Pulmonary artery endothelial cell (primary cell): ENCODE data around the gene EFNA2. TPM values are rescaled to one million over a fixed set of nuclear protein-coding genes. Genes with fewer than 3 reads are reported as not detected.
"Not testable (repeated sequence)": the region's sequence is repeated elsewhere in the genome, so short reads cannot be mapped to it uniquely, and the experiment has no call there.

Experiments
- DNase-seq: peaks from one replicate; pipeline ENCODE4 v3.0.0-alpha.2; 2011; ENCODE audit warnings: low read depth, low spot score
- total RNA-seq: library from RNA; depleted of rRNA; stranded (reverse); fragments of >200 nt; gene quantifications from 2 replicates; pipeline ENCODE4 v1.2.3, GENCODE V29; 2014

EFNA2 gene
- total RNA-seq, 1 donor from 2014 or later, result 0.07 TPM

DNA sequence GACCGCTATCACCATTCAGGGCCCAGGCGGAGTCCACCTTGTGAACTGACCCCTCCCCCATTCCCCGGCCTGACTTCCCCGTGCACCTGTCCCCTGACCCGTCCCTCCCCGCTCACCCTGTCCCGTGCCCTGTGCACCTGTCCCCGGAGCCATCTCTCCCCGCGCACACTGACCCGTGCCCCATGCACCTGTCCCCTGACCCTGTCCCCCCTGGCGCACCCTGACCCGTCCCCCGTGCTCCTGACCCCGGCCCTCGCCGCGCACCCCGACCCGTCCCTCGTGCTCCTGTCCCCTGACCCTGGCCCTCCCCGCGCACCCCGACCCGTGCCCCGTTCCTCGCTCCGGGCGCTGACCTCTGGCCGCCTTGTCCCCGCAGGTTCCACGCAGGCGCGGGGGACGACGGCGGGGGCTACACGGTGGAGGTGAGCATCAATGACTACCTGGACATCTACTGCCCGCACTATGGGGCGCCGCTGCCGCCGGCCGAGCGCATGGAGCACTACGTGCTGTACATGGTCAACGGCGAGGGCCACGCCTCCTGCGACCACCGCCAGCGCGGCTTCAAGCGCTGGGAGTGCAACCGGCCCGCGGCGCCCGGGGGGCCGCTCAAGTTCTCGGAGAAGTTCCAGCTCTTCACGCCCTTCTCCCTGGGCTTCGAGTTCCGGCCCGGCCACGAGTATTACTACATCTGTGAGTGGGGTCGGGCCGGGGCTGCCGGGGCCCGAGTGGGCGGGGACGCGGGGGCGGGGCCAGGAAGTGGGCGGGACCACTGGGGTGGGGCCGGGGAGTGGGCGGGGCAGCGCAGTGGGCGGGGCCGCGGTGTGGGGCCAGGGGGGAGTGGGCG, 9.7 kb downstream of the EFNA2 start:
- no peak for DNase-seq

DNA sequence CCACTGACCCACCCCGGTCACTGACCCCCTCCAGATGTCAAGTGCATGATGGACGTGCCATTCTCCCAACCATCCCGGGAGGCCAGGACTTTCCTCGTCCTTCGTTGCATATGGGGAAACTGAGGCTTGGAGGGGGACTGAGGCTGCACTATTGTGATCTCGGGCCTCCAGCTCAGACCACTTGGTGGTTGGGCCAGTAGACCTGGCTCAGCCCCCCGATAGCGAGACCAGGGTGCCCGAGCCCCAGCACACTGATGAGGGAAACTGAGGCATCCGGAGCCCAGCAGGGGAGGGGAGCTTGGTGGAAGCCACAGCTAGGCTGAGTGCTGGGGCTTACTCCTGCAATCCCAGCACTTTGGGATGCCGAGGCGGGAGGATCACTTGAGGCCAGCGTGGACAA, 10.4 kb downstream of the EFNA2 start:
- DNase-seq, result no peak

DNA sequence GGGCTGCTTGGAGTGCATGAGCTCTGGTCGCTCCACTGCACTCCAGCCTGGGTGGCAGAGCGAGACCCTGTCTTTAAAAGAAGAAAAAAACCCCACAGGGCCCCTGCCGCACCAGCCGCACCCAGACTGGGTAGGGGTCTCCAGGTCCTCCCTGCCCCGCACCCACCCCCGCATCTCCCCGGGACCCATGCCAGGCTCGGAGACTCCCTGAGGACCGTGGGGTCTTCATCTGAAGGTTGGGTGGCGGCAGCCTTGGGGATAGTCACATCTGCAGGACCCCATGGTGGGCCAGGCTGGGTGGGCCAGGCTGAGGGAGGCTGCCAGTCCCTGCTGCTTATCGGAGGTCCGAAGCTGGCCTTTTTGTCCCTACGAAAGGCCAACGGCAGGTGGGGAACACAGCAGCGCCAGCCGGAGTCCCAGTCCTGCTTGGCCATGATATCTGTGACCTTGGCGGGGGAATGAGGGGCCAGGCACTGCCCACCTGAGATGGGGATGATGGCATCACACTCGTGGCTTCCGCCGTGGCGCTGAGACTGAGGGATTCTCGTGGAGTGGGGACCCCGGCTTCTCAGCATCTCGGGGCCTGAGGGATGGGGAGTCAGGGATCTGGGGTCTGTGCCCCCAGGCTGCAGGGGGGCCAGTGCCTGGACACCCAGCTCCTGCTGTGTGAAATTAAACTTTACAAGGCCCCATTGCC, 11.1 kb downstream of the EFNA2 start:
- no peak for DNase-seq

DNA sequence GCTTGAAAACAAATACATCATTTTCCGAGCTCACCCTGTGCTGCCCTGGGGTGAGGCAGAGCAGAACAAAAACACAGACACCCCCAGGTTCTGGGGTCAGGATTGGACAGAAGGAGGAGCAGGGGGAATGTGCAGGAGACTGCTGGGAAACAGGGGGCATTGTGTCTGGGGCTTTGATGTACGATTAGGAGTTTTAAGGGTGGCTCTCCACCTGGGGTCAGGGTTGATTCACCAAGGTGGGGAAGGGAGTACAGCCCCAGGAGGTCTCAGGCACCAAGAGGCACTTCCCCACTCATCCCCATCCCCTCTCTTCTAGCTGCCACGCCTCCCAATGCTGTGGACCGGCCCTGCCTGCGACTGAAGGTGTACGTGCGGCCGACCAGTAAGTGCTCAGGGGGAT, 12.6 kb downstream of the EFNA2 start:
- DNase-seq, result no peak

DNA sequence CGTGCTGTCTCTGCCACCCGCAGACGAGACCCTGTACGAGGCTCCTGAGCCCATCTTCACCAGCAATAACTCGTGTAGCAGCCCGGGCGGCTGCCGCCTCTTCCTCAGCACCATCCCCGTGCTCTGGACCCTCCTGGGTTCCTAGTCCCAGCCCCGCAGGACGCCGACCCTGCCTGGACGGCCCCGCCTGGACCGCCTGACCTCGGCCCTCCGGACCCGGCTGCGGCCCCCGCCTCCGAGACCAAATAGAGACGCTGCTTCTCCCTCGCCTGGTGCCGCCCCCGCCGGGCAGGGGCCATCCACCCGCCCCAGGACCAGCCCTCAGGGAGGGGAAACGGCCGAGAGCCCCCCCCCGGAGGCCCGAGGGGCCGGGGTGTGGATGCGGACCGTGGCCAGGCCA, 14.1 kb downstream of the EFNA2 start:
- no peak for DNase-seq

DNA sequence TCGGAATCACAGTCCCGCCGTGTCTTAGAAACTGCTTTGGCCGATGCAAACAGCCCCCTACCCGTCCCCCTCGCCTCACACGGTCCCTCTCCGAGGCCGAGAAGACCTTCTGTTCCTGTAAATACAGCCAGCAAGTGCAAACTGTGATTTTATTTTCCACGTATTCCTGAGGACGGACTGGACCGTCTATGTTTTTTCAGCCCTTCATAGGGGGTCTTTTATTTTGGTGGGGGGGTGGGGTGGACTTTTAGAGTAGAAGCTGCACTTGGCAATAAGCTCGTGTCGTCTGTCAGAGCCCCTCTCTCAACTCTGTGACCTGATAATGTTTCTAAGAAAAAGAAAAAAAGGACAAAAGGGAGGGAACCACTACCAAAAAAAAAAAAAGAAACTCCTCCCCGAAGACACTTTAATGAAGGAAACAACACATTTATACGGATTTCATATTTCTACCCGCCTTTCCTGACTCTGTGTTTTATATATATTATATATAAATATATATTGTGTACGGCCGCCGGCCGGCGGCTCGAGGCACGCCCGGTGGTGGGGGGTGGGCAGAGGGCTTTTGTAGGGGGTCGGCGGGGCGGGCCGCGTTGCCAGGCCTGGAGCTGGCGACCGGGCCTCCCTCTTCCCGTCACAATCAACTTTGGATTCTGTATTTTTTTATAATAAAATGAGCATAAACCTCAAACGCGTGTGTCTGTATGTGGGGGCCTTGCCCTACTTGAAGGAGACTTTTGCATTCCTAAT, 15.2 kb downstream of the EFNA2 start:
- no peak for DNase-seq

DNA sequence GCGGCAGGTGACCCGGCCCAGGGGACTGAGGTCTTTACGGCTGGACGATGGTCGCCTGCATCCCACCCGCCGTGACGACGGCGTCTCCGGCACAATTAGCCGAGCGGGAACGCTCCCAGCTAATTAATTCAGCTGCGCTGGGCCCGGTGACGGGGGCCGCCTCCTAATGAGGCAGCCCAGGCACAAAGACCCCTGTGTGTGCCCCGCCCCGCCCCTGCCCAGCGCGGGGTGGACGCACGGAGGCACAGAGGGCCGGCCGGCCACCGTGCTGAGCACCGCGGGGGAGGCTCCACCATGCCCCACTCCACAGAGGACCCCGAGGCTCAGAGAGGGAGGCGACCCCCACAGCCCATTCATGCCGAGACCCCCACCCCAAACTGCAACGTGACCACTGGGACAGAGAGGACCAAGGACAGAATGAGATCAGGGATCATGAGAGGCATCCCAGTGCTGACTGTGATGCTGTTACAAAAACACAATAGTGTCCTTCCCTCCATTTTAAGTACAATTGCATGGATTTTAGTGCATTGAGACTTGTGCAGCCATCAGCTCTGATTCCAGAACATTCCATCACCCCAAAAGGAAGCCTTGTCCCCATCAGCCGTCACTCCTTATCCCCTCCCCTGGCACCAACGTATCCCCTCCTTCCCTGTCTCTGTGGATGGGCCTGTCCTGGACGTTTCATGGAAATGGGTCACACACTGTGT, 17.0 kb downstream of the EFNA2 start:
- DNase-seq, result no peak

DNA sequence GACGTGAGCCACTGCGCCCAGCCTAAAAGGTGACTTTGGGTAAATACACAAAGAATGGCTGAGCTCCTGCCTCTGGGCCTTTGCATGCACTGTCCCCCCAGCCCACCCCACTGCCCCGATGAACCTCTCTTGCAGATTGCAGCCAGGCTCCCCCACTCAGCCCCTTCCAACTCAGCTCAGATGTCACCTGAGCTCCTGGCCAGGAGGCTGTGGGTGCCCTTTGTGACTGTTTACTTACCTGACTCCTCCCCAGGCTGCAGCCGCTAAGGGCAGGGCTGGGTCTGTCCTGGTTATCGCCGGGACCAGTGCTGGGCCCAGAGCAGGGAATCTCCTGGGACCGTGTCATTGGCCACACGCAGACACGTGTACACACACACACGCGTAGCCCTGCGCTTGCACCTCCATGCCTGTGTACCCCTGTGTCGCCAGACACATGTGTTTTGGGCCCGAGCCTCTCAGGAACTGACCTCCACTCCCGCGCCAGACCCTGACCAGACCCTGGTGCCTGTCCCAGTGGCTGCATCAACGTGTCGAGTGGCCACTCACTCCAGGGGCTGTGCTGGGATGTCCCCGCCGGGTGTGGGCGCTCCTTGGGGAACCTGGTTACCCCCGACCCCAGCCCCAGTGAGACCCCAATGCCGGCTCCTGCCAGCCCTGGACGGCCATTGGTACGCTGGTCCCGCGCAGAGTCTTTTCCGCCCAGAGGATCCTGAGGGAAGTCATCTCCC, 18.7 kb downstream of the EFNA2 start:
- no peak for DNase-seq

DNA sequence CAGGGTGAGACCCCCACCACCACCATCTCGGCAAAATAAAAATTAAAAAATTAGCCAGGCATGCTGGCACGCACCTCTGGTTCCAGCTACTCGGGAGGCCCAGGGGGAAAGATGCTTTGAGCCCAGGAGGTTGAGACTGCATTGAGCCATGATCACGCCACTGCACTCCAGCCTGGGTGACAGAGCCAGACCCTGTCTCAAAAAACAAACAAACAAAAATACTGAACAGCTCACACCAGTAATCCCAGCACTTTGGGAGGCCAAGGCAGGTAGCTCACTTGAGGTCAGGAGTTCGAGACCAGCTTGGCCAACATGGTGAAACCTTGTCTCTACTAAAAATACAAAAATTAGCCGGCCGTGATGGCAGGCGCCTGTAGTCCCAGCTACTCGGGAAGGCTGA, 19.7 kb downstream of the EFNA2 start:
- not testable (repeated sequence) for DNase-seq

DNA sequence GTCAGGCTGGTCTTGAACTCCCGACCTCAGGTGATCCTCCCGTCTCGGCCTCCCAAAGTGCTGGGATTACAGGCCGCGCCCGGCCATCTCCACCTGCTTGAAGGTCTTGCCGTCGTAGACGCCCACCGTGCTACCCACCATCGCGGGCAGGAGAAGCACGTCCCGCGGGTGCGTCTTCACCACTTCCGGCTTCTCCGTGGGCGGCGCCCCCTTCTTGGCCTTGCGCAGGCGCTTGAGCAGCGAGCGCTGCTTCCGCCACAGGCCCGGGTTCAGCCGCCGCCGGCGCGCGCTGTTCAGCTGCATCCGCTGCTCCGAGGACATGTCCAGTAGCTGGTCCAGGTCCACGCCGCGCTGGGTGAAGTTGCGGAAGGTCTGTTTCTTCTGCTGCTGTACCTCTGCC, 21.6 kb downstream of the EFNA2 start:
- DNase-seq, result no peak

DNA sequence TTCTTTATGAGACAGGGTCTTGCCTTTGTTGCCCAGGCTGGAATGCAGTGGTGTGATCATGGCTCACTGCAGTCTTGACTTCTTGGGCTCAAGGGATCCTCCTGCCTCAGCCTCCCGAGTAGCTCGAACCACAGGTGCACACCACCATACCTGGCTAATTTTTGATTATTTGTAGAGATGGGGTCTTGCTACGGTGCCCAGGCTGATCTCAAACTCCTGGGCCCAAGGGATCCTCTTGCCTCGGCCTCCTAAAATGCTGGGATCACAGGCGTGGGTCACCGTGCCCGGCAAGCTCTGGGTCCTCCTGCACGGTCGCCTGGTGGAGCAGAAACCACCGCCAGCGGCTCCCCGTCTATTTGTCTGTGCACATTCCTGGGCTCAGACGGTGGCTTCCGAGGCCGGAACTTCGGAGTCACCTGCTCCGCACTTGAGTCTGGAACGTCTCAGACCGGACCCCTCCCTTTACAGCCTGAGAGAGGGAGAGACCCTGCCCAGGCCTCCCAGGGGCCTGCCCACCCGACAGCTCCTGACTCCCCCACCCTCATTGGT, 22.2 kb downstream of the EFNA2 start:
- DNase-seq, result no peak

DNA sequence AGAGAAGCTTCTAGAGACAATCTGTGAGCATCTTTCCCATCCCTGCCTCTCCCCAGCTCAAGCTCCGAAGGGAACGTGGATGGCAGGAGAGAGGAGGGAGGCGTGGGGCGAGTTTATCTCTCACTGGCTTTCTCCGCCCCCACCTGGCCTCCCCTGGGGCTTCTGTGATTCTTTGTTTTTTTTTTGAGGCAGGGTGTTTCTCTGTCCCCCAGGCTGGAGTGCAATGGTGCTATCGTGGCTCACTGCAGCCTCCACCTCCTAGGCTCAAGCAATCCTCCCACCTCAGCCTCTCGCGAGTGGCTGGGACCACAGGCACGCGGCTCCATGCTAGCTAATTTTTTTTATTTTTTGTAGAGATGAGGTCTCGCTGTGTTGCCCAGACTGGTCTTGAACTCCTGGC, 23.0 kb downstream of the EFNA2 start:
- no peak for DNase-seq

DNA sequence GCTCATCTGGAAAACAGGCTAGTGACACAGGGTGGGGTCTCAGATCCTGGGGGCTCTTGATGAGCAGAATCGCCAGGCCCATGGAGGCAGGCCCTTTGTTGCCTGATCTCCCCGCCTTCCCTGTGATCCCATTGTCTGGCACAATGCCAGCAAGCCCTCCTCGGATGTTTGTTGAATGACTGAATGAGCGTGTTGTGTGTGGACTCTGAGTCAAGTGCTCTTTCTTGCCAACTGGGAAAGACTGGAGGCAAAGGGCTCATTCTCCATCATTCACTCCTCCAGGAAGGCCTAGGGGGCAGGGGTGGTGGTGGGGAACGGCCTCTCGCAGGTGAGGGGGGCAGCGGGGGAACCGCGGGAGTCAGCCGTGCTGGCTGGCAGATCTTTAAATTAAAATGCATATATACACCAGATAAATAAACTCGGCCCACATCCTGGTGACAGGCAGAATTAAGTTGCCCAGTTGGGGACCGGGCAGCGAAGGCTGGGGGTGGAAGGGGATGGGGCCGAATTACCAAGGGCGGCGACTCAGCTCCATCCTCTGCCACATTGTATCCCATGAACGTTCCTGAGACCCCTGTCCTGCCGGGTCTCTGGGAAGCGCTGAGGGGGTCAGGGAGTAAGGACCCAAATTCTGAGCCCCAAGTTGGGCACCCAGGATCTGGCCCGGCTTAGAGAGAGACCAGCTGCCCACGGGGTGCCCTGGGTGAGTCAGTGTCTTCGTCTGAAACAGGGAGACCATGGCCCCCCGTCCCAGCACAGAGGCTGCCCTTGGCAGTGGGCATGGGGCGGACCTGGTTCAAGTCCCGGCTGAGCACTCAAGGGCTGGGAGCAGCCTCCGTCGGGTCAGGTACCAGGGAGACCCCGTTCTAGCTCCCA, 24.5 kb downstream of the EFNA2 start:
- DNase-seq, result no peak

DNA sequence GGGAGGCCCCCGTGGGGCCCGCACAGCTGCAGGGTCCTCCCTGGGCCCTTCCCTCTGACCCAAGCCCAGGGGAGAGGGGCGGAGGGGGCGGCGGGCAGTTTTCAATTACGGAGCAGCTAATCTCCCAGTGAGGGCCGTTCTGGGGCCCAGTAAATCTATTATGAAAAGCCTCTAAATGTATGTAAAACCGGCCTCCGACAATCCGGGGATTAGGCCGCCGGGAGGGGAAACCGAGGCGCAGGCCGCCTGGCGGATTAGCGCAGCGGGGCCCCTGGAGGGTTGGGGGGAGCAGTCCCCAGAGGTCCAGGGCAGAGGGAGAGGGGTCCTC, 25.1 kb downstream of the EFNA2 start:
- no peak for DNase-seq

DNA sequence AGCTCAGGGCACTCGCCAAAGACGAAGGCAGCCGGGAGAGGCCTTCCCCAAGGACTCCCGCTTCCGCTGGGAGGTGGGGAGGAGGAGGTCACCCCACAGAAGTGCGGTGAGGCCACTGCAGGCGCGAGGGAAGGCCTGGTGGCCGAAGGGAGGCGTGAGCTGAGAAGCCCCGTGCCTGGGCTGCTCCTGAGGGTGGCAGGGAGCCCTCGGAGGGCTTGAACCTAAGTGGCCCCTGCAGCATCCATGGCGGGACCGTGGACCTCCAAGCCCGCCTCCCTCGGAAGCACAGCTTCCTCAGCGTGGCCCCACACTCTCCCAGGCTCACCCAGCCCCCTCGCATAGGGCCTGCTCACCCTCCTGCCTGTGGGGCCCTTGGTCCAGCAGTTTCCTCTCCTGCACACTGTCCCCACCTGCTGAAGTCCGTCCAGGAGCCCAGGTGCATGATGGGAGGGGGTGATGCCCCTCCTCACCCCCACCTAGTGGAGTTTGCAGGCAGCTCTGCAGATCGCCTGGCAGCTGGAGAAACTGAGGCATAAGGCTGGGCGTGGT, 25.9 kb downstream of the EFNA2 start:
- no peak for DNase-seq

DNA sequence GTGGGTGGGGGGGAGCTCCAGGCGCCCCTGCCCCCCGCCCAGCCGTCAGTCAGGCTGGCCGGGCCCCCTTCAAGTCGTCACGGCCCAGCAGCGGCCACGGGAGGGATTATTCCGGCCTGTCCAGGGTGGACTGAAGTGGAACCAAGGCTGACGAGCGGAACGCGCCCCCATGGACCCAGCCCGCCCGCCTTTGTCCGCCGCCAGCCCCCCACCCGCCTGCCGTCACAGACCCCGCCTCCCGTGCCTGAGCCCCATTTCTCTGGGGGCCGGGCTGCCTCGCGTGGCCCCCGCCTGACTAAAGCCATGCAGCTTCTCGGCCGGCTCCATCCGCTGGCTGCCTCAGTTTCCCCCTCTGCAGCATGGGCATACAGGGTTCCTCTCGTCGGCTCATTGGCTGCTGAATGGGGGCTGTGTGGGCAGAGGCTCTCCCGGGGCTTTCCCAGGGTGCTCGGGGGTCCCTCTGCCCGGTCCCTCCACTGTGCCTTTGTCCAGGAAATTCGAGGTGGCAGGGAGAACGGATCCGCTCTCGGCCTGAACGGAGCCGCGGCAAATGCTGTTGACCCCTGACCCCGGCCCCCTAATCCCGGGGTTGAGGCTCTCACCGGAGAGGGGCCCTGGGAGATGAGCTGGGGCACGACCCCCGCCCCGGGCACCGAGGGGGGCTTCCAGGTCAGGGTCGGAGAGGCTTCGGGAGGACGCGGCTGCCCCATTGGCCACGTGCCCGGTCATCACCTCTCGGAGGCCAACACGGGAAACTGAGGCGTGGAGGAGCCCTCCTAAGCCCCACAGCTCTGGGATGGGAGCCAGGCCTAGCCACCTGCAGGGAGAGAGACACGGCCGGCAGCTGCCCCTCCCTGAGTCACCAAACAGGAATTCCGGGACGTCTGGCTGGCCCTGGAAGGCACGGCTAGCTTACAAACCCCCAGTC, 27.4 kb downstream of the EFNA2 start:
- no peak for DNase-seq

DNA sequence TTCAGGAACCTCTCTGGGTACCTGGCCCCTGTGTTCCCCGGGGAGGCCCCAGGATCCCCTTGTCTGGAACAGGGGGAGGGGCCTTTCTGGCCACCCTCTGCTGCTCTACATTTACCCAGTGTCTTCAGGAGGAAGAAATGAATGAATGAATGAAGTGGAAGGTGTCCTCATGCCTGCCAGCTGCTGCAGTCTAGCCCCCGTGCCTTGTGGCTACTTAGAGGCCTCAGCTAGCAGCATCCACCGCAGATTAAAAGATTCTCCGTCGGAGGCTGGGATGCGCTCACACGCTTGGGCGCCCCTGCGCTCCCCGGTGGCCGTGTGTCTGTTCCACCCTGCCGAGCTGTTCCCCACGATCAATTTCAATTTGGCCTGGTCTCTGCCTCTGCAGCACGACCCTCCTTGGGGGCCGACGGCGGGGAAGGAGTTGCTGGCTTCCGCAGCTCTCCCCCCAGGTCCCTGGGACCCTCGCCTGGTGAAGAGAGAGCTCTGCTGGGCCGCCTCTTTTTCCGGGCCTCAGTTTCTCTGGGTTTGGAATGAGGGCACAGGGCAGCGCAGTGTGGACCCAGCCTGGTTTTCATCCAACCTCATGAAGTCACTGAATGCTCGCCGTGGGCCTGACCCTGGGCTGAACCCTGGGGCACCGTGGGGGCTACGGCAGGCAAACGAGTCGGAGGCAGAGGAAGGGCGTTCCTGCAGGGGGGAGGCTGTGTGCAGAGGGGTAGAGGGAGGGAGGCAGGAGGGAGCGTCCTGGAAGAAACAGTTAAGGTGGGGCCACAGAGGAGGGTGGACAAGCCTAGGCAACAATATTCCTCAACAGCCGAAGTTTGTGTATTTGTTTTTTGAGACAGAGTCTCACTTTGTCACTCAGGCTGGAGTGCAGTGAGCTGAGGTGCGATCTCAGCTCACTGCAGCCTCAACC, 28.3 kb downstream of the EFNA2 start:
- no peak for DNase-seq
